Muscle layer of duodenum (tissue), 2 donors: ENCODE data around the gene PAX3.

Experiments
- H3K27ac ChIP-seq: one replicate; pipeline ENCODE4 v1.7.0; 2013; ENCODE audit warnings: mild to moderate bottlenecking, low read length
- H3K27me3 ChIP-seq: one replicate; pipeline ENCODE4 v1.7.0; 2013; ENCODE audit warnings: low read depth, mild to moderate bottlenecking, control low read depth, low read length
- H3K36me3 ChIP-seq, 2 donors: one replicate each; pipeline ENCODE4 v1.7.0; 2013; ENCODE audit warnings: low read length in 2 of 2, control low read depth in 1 of 2, mild to moderate bottlenecking in 1 of 2; ENCODE audit not compliant: insufficient read depth in 2 of 2, control insufficient read depth in 1 of 2
- H3K4me1 ChIP-seq, 2 donors: one replicate each; pipeline ENCODE4 v1.7.0; 2013; ENCODE audit warnings: low read length in 2 of 2, mild to moderate bottlenecking in 2 of 2, control low read depth in 1 of 2, moderate library complexity in 1 of 2; ENCODE audit not compliant: insufficient read depth in 2 of 2, control insufficient read depth in 1 of 2
- H3K4me3 ChIP-seq, 2 donors: one replicate each; pipeline ENCODE4 v1.7.0; 2013; ENCODE audit warnings: low read length in 2 of 2, low read depth in 1 of 2, mild to moderate bottlenecking in 1 of 2
- H3K9me3 ChIP-seq, 2 donors: one replicate each; pipeline ENCODE4 v1.7.0; 2013; ENCODE audit warnings: low read length in 2 of 2, control low read depth in 1 of 2, mild to moderate bottlenecking in 1 of 2; ENCODE audit not compliant: control insufficient read depth in 1 of 2
- donor health status: healthy.

PAX3 gene

GRCh38 chr2:222293660-222294630, 4.9 kb downstream of the PAX3 start:
- H3K4me1 ChIP-seq: peaks cover 0 to 39% of the 10 kb centered on the region in 2 donors
- H3K27me3 ChIP-seq: peaks cover 96% of the 10 kb centered on the region
- H3K27ac ChIP-seq: no peak overlapping the region
- no peaks in the 10 kb centered on the region for H3K36me3 ChIP-seq
- no peak overlapping the region for H3K4me3 ChIP-seq
- H3K9me3 ChIP-seq: no peaks in the 10 kb centered on the region

GRCh38 chr2:222292149-222293134, 6.4 kb downstream of the PAX3 start:
- peaks cover 0 to 26% of the 10 kb centered on the region in 2 donors for H3K4me1 ChIP-seq
- peaks cover 95% of the 10 kb centered on the region for H3K27me3 ChIP-seq
- H3K36me3 ChIP-seq: no peaks in the 10 kb centered on the region
- H3K9me3 ChIP-seq: no peaks in the 10 kb centered on the region
- no peak overlapping the region for H3K4me3 ChIP-seq
- no peak overlapping the region for H3K27ac ChIP-seq

GRCh38 chr2:222291485-222291841, 7.3 kb downstream of the PAX3 start:
- no peak overlapping the region for H3K27ac ChIP-seq
- H3K4me1 ChIP-seq: peaks cover 0 to 16% of the 10 kb centered on the region in 2 donors
- H3K9me3 ChIP-seq: no peaks in the 10 kb centered on the region
- H3K4me3 ChIP-seq: no peak overlapping the region
- no peaks in the 10 kb centered on the region for H3K36me3 ChIP-seq
- H3K27me3 ChIP-seq: peaks cover 86% of the 10 kb centered on the region

GRCh38 chr2:222290736-222291484, 7.9 kb downstream of the PAX3 start:
- H3K4me3 ChIP-seq: peak overlapping the region in 1 of 2 donors; percentile 10
- no peaks in the 10 kb centered on the region for H3K36me3 ChIP-seq
- H3K9me3 ChIP-seq: no peaks in the 10 kb centered on the region
- H3K27ac ChIP-seq: no peak overlapping the region
- H3K4me1 ChIP-seq: peaks cover 0 to 12% of the 10 kb centered on the region in 2 donors
- H3K27me3 ChIP-seq: peaks cover 86% of the 10 kb centered on the region

GRCh38 chr2:222290401-222290735, 8.4 kb downstream of the PAX3 start:
- H3K9me3 ChIP-seq: no peaks in the 10 kb centered on the region
- no peaks in the 10 kb centered on the region for H3K36me3 ChIP-seq
- no peak overlapping the region for H3K27ac ChIP-seq
- H3K4me1 ChIP-seq: peaks cover 0 to 6% of the 10 kb centered on the region in 2 donors
- H3K4me3 ChIP-seq: no peak overlapping the region
- peaks cover 81% of the 10 kb centered on the region for H3K27me3 ChIP-seq

GRCh38 chr2:222289278-222290160, 9.3 kb downstream of the PAX3 start:
- Histone ChIP-seq H3K4me1 (no peaks in the 10 kb centered on the region), H3K4me3 (no peak overlapping the region), H3K9me3 (no peaks in the 10 kb centered on the region), H3K27me3 (peaks cover 75% of the 10 kb centered on the region), H3K36me3 (no peaks in the 10 kb centered on the region), H3K27ac (no peak overlapping the region)

- Histone ChIP-seq H3K36me3 (no peaks in the 10 kb centered on the region), H3K27me3 (peaks cover 71% of the 10 kb centered on the region), H3K27ac (no peak overlapping the region), H3K4me1 (no peaks in the 10 kb centered on the region), H3K4me3 (no peak overlapping the region), H3K9me3 (no peaks in the 10 kb centered on the region)
Measured at GRCh38 chr2:222288590-222289277, 10.1 kb downstream of the PAX3 start.

GRCh38 chr2:222287862-222288479, 10.8 kb downstream of the PAX3 start:
- Histone ChIP-seq H3K36me3 (no peaks in the 10 kb centered on the region), H3K9me3 (no peaks in the 10 kb centered on the region), H3K27ac (no peak overlapping the region), H3K4me1 (no peaks in the 10 kb centered on the region), H3K4me3 (no peak overlapping the region), H3K27me3 (peaks cover 65% of the 10 kb centered on the region)

- no peaks in the 10 kb centered on the region for H3K4me1 ChIP-seq
- no peaks in the 10 kb centered on the region for H3K9me3 ChIP-seq
- H3K27ac ChIP-seq: no peak overlapping the region
- H3K27me3 ChIP-seq: peaks cover 31% of the 10 kb centered on the region
- no peaks in the 10 kb centered on the region for H3K36me3 ChIP-seq
- H3K4me3 ChIP-seq: no peak overlapping the region
Measured at GRCh38 chr2:222284466-222284865, 14.3 kb downstream of the PAX3 start.
